CD4-positive, alpha-beta T cell (primary cell): ENCODE results near the gene HOMER3. TPM values are rescaled to one million over a fixed set of nuclear protein-coding genes. Genes with fewer than 3 reads are reported as not detected.

ENCODE experiments used
- ATAC-seq: fragments of 200-7000 bp; cut with Tn5 transposase; one replicate; pipeline ENCODE4 v1.10.0; 2022; ENCODE audit warnings: mild to moderate bottlenecking; ENCODE audit not compliant: poor library complexity
- CTCF ChIA-PET: fragments of 350-600 bp; sonication (Branson Sonifier 250); formaldehyde crosslinking; loops from one replicate; lab custom pipeline; 2021; ENCODE audit warnings: antibody characterized with exemption, inconsistent platforms; lab: Charles Lee
- POLR2A ChIA-PET: fragments of 350-600 bp; sonication (Branson Sonifier 250); formaldehyde crosslinking; loops from one replicate; lab custom pipeline; 2021; ENCODE audit warnings: antibody characterized with exemption, inconsistent platforms; lab: Charles Lee
- DNase-seq, 14 experiments: peaks; one replicate each; pipeline ENCODE4 v3.0.0-alpha.2; 2013 to 2020; ENCODE audit warnings: mixed read lengths in 2 of 14
- H3K27ac ChIP-seq, 2 donors: one replicate each; pipeline versions ENCODE4 v1.5.1 to v1.7.0; 2013; ENCODE audit warnings: low read length in 2 of 2, low read depth in 1 of 2, mild to moderate bottlenecking in 1 of 2
- H3K27me3 ChIP-seq, 2 experiments: 1 replicate in 1 of 2; 2 replicates in 1 of 2; pipeline versions ENCODE4 v1.6.1 to v1.7.0; 2013; ENCODE audit warnings: low read length in 2 of 2, control low read depth in 1 of 2, mild to moderate bottlenecking in 1 of 2, moderate library complexity in 1 of 2; ENCODE audit not compliant: insufficient read depth in 2 of 2, control insufficient read depth in 1 of 2
- H3K36me3 ChIP-seq: one replicate; pipeline ENCODE4 v1.6.1; 2013; ENCODE audit warnings: low read length, control low read depth; ENCODE audit not compliant: insufficient read depth
- H3K4me1 ChIP-seq: one replicate; pipeline ENCODE4 v1.6.1; 2013; ENCODE audit warnings: low read length, control low read depth; ENCODE audit not compliant: insufficient read depth
- H3K4me3 ChIP-seq: one replicate; pipeline ENCODE4 v1.5.1; 2013; ENCODE audit warnings: mild to moderate bottlenecking, low read length, moderate library complexity
- H3K9me3 ChIP-seq, 2 experiments: 1 replicate in 1 of 2; 2 replicates in 1 of 2; pipeline versions ENCODE4 v1.6.1 to v1.7.0; 2013; ENCODE audit warnings: low read length in 2 of 2, mild to moderate bottlenecking in 2 of 2, control low read depth in 1 of 2, moderate library complexity in 1 of 2; ENCODE audit not compliant: control insufficient read depth in 1 of 2, insufficient read depth in 1 of 2
- H3K27ac Mint-ChIP-seq: one replicate; pipeline ENCODE4 v1.8.0; 2020; ENCODE audit warnings: mixed read lengths
- H3K27me3 Mint-ChIP-seq: one replicate; pipeline ENCODE4 v1.8.0; 2021; ENCODE audit warnings: mixed read lengths
- H3K36me3 Mint-ChIP-seq: one replicate; pipeline ENCODE4 v1.8.0; 2021; ENCODE audit warnings: low read depth, mixed read lengths
- H3K4me1 Mint-ChIP-seq: one replicate; pipeline ENCODE4 v1.8.0; 2021; ENCODE audit warnings: low read depth, mixed read lengths
- H3K4me3 Mint-ChIP-seq: one replicate; pipeline ENCODE4 v1.8.0; 2020; ENCODE audit warnings: mild to moderate bottlenecking, mixed read lengths
- H3K9me3 Mint-ChIP-seq: one replicate; pipeline ENCODE4 v1.8.0; 2020; ENCODE audit warnings: mixed read lengths
- intact Hi-C, 2 experiments: fragments of 100-400 bp; cut with DNase I in 1 of 2; cut with micrococcal nuclease in 1 of 2; formaldehyde crosslinking; loops; one replicate each; pipeline versions ENCODE4 v1.15.1 to v1.9.0; 2023 to 2025; cut with DNase I, micrococcal nuclease
- total RNA-seq, 174 experiments: library from RNA in 2 of 174; stranded (reverse) in 2 of 174; gene quantifications; one replicate each; pipeline ENCODE4 v1.2.3 and lab custom pipeline; 2021 to 2026
- TF ChIP-seq, protein P1 (sequence below): fragments of 200-600 bp; IDR thresholded peaks from one replicate; pipeline ENCODE4 v1.8.0; 2022; ENCODE audit warnings: antibody characterized with exemption, mild to moderate bottlenecking

Gene HOMER3
- total RNA-seq, 2 experiments from 2014 or later, result 1.1 TPM

DNA sequence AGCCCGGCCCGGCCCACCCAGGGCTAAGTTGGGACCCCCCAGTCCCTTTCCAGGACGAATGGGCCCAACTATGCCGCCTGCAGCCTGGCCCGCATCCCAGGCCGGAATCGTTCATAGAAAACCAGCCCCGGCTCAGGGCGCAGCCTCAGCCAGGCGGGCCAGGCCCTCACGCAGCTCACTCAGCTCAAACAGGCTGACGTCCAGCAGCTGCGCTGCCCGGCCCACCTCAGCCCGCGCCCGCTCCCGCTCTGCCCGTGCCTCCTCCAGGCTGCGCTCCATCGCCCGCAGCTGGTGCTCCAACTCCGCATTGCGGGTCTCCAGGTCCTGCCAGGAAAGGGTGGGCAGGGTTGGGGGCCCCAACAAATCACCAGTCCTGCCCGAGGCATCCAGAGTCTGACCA, 11.7 kb downstream of the HOMER3 start:
- ChIA-PET CTCF (no interaction called here), POLR2A (interaction anchor here (4.7 kb wide), 1 partner anchor 10 kb away, joined by 20 read pairs; the partner anchor contains the start of genes COPE and DDX49)
- H3K4me1 Mint-ChIP-seq, result peaks cover 10% of the 10 kb centered on the region
- Histone ChIP-seq H3K36me3 (peaks cover 21% of the 10 kb centered on the region), H3K27ac (no peak overlapping the region), H3K27me3 (peaks cover 0 to 4% of the 10 kb centered on the region in 2 experiments), H3K4me1 (peaks cover 13% of the 10 kb centered on the region), H3K9me3 (no peaks in the 10 kb centered on the region), H3K4me3 (no peak overlapping the region)
- no peak for ATAC-seq
- peaks cover 12% of the 10 kb centered on the region for H3K27me3 Mint-ChIP-seq
- no peak overlapping the region for H3K27ac Mint-ChIP-seq
- TF ChIP-seq, protein P1, sequence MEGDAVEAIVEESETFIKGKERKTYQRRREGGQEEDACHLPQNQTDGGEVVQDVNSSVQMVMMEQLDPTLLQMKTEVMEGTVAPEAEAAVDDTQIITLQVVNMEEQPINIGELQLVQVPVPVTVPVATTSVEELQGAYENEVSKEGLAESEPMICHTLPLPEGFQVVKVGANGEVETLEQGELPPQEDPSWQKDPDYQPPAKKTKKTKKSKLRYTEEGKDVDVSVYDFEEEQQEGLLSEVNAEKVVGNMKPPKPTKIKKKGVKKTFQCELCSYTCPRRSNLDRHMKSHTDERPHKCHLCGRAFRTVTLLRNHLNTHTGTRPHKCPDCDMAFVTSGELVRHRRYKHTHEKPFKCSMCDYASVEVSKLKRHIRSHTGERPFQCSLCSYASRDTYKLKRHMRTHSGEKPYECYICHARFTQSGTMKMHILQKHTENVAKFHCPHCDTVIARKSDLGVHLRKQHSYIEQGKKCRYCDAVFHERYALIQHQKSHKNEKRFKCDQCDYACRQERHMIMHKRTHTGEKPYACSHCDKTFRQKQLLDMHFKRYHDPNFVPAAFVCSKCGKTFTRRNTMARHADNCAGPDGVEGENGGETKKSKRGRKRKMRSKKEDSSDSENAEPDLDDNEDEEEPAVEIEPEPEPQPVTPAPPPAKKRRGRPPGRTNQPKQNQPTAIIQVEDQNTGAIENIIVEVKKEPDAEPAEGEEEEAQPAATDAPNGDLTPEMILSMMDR, result no peak
- DNase-seq, result no peak
- H3K4me3 Mint-ChIP-seq, result no peak overlapping the region
- H3K9me3 Mint-ChIP-seq, result no peaks in the 10 kb centered on the region
- intact Hi-C loops, result no loop called here
- H3K36me3 Mint-ChIP-seq, result peaks cover 26% of the 10 kb centered on the region

- intact Hi-C loops, result no loop called here
- Mint-ChIP-seq H3K4me3 (no peak overlapping the region), H3K4me1 (peaks cover 5% of the 10 kb centered on the region), H3K9me3 (no peaks in the 10 kb centered on the region), H3K36me3 (peaks cover 37% of the 10 kb centered on the region), H3K27me3 (peaks cover 4% of the 10 kb centered on the region), H3K27ac (no peak overlapping the region)
- H3K9me3 ChIP-seq, result no peaks in the 10 kb centered on the region
- H3K27me3 ChIP-seq, result peaks cover 0 to 3% of the 10 kb centered on the region in 2 experiments
- DNase-seq, result peak in 1 of 14 experiments; percentile 25
- TF ChIP-seq, protein P1, result no peak
- H3K36me3 ChIP-seq, result peaks cover 31% of the 10 kb centered on the region
- peaks cover 10% of the 10 kb centered on the region for H3K4me1 ChIP-seq
- ChIA-PET POLR2A (interaction anchor here (0.5 to 4.7 kb wide), 2 partner anchors 9 to 52 kb away, joined by 3 to 20 read pairs; partner anchors contain the start of genes COPE and DDX49), CTCF (no interaction called here)
- no peak for ATAC-seq
- H3K4me3 ChIP-seq, result no peak overlapping the region
- H3K27ac ChIP-seq, result no peak overlapping the region
These were observed 12.8 kb downstream of the HOMER3 start for GRCh38 chr19:18928018-18928805.

DNA sequence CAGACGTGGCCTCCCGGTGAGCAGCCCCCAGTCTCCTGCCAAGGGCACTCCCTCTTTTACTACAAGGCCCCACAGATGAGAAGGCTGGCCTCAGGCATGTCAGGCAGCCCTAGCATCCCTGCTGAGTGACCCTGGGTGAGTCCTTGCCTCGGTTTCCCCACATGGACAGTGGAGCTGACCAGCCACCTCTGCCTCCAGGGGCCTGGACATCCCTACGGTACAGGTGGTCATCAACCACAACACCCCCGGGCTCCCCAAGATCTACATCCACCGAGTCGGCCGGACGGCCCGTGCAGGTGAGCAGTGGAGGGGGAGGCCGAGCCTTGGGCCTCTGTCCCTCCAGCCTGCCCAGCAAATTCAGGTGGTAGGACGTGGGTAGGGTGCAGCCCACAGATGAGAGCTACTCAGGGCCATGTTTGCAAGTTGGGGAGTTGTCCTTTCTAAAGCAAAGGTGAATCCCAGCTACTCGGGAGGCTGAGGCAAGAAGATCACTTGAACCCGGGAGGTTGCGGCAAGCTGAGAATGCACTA, 16.3 kb downstream of the HOMER3 start:
- DNase-seq (peak in 1 of 14 experiments; percentile 28), ATAC-seq (no peak)
- peaks cover 8% of the 10 kb centered on the region for H3K4me1 Mint-ChIP-seq
- H3K27ac Mint-ChIP-seq, result no peak overlapping the region
- peaks cover 62% of the 10 kb centered on the region for H3K36me3 Mint-ChIP-seq
- H3K4me1 ChIP-seq, result peaks cover 15% of the 10 kb centered on the region
- H3K36me3 ChIP-seq, result peaks cover 54% of the 10 kb centered on the region
- TF ChIP-seq, protein P1, result no peak
- peak overlapping the region; percentile 63 for H3K4me3 Mint-ChIP-seq
- intact Hi-C loops, result no loop called here
- no peak overlapping the region for H3K4me3 ChIP-seq
- ChIA-PET POLR2A (no interaction called here), CTCF (no interaction called here)
- H3K27ac ChIP-seq, result no peak overlapping the region
- H3K9me3 ChIP-seq, result no peaks in the 10 kb centered on the region
- no peaks in the 10 kb centered on the region for H3K27me3 ChIP-seq
- H3K27me3 Mint-ChIP-seq, result no peaks in the 10 kb centered on the region
- no peaks in the 10 kb centered on the region for H3K9me3 Mint-ChIP-seq
